HCT116 (cell line): Measurements from ENCODE around the gene FCHSD2. TPM values are rescaled to one million over a fixed set of nuclear protein-coding genes. Genes with fewer than 3 reads are reported as not detected.

ENCODE experiments used
- ATAC-seq: fragments of 200-7000 bp; cut with Tn5 transposase; 2 replicates; pipeline ENCODE4 v1.9.1; 2020; ENCODE audit warnings: mild to moderate bottlenecking, moderate library complexity
- BruUV-seq: library from RNA; stranded (reverse); fragments of 400-500 nt; replicated peaks from 2 replicates; lab custom pipeline; 2021; lab: Mats Ljungman, UMichigan
- CTCF ChIA-PET: fragments of 300-600 bp; sonication (Branson Sonifier 250); formaldehyde crosslinking; loops from one replicate; lab custom pipeline; 2021; ENCODE audit warnings: antibody characterized with exemption; lab: Charles Lee
- POLR2A ChIA-PET: fragments of 300-600, 350-600 bp; sonication (Branson Sonifier 250); formaldehyde crosslinking; loops from one replicate; lab custom pipeline; 2021; ENCODE audit warnings: antibody characterized with exemption; lab: Charles Lee
- RAD21 ChIA-PET, 2 experiments: fragments of 300-600 bp; sonication (Branson Sonifier 250); formaldehyde crosslinking; loops; one replicate each; lab custom pipeline; 2023; ENCODE audit warnings: low total read pairs in 2 of 2; ENCODE audit not compliant: uncharacterized antibody in 2 of 2, unreplicated experiment in 2 of 2, low non-redundant PET in 1 of 2; lab: Charles Lee
- DNase-seq: peaks from one replicate; pipeline ENCODE4 v3.0.0-alpha.2; 2010; ENCODE audit warnings: low read depth, low spot score
- H2AFZ ChIP-seq: fragments of 200-600 bp; shearing (Covaris generic), sonication (generic); 2 replicates; pipeline ENCODE4 v1.6.1; 2017; ENCODE audit warnings: low read depth, mixed run types, mixed read lengths, antibody characterized with exemption, low read length; ENCODE audit not compliant: poor library complexity, severe bottlenecking
- H3K27ac ChIP-seq: 2 replicates; pipeline ENCODE4 v1.5.1; 2012; ENCODE audit warnings: low read depth, low read length
- H3K27me3 ChIP-seq: fragments of 200-600 bp; sonication (generic); 2 replicates; pipeline ENCODE4 v1.6.1; 2016; ENCODE audit warnings: mixed run types, low read length, mixed read lengths; ENCODE audit not compliant: insufficient read depth
- H3K36me3 ChIP-seq, 2 experiments: fragments of 200-500 bp in 1 of 2; fragments of 200-600 bp in 1 of 2; sonication (Bioruptor generic) in 1 of 2; sonication (generic) in 1 of 2; 2 replicates each; pipeline versions ENCODE4 v1.5.1 to v1.6.1; 2014 to 2016; ENCODE audit warnings: low read length in 2 of 2, inconsistent platforms in 1 of 2, mixed read lengths in 1 of 2, mixed run types in 1 of 2; ENCODE audit not compliant: insufficient read depth in 2 of 2, control insufficient read depth in 1 of 2
- H3K4me1 ChIP-seq, 2 experiments: fragments of 200-600 bp in 1 of 2; sonication (generic) in 1 of 2; 2 replicates each; pipeline versions ENCODE4 v1.5.1 to v1.6.1; 2012 to 2017; ENCODE audit warnings: low read length in 2 of 2, inconsistent platforms in 1 of 2, mild to moderate bottlenecking in 1 of 2, mixed read lengths in 1 of 2, mixed run types in 1 of 2, moderate library complexity in 1 of 2; ENCODE audit not compliant: insufficient read depth in 2 of 2, control insufficient read depth in 1 of 2
- H3K4me2 ChIP-seq: fragments of 200-600 bp; sonication (generic); 2 replicates; pipeline ENCODE4 v1.6.1; 2017; ENCODE audit warnings: mixed run types, low read length, mixed read lengths
- H3K4me3 ChIP-seq, 2 experiments: fragments of 200-600 bp in 1 of 2; sonication (generic) in 1 of 2; replicated peaks in 1 of 2; 2 replicates each; pipeline ENCODE4 v1.5.1; 2011 to 2016; ENCODE audit warnings: low read length in 2 of 2, control low read depth in 1 of 2, low read depth in 1 of 2, mild to moderate bottlenecking in 1 of 2, mixed read lengths in 1 of 2, mixed run types in 1 of 2
- H3K79me2 ChIP-seq: fragments of 200-600 bp; sonication (generic); 2 replicates; pipeline ENCODE4 v1.6.1; 2017; ENCODE audit warnings: mild to moderate bottlenecking, mixed run types, low read length, moderate library complexity, mixed read lengths; ENCODE audit not compliant: insufficient read depth
- H3K9ac ChIP-seq: fragments of 200-600 bp; sonication (generic); 2 replicates; pipeline ENCODE4 v1.6.1; 2016; ENCODE audit warnings: low read length, mixed read lengths
- H3K9me2 ChIP-seq: fragments of 200-600 bp; sonication (generic), shearing (Covaris generic); 2 replicates; pipeline ENCODE4 v1.6.1; 2017; ENCODE audit warnings: mixed run types, mild to moderate bottlenecking, moderate library complexity; ENCODE audit not compliant: insufficient read depth
- H3K9me3 ChIP-seq, 2 experiments: fragments of 200-500 bp in 1 of 2; fragments of 200-600 bp in 1 of 2; sonication (Bioruptor generic) in 1 of 2; sonication (generic) in 1 of 2; 2 replicates each; pipeline ENCODE4 v1.6.1; 2014 to 2017; ENCODE audit warnings: low read length in 2 of 2, mixed read lengths in 2 of 2, inconsistent platforms in 1 of 2, low read depth in 1 of 2, mild to moderate bottlenecking in 1 of 2, mixed run types in 1 of 2, moderate library complexity in 1 of 2; ENCODE audit not compliant: control insufficient read depth in 1 of 2, insufficient read depth in 1 of 2
- H4K20me1 ChIP-seq: fragments of 200-600 bp; sonication (generic), shearing (Covaris generic); 2 replicates; pipeline ENCODE4 v1.6.1; 2017; ENCODE audit warnings: mixed run types, mild to moderate bottlenecking, moderate library complexity; ENCODE audit not compliant: insufficient read depth
- CBX3 ChIP-seq: IDR thresholded peaks from 2 replicates; pipeline ENCODE4 v1.6.1; 2012; ENCODE audit warnings: low read depth
- CEBPB ChIP-seq: IDR thresholded peaks from 2 replicates; pipeline ENCODE4 v1.6.1; 2012; ENCODE audit warnings: low read depth
- CTCF ChIP-seq, 3 experiments: fragments of 200-600 bp in 1 of 3; sonication (generic) in 1 of 3; IDR thresholded peaks in 2 of 3; conservative IDR thresholded peaks in 1 of 3; 2 replicates each; pipeline ENCODE4 v1.5.1; 2012 to 2017; ENCODE audit warnings: low read depth in 2 of 3, low read length in 2 of 3, antibody characterized with exemption in 1 of 3, borderline replicate concordance in 1 of 3, control low read depth in 1 of 3, mild to moderate bottlenecking in 1 of 3, mixed read lengths in 1 of 3, mixed run types in 1 of 3, moderate library complexity in 1 of 3; ENCODE audit not compliant: insufficient read depth in 1 of 3
- EGR1 ChIP-seq: IDR thresholded peaks from 2 replicates; pipeline ENCODE4 v1.6.1; 2012; ENCODE audit warnings: low read depth
- ELF1 ChIP-seq: IDR thresholded peaks from 2 replicates; pipeline ENCODE4 v1.6.1; 2012; ENCODE audit warnings: low read depth, borderline replicate concordance
- JUND ChIP-seq: IDR thresholded peaks from 2 replicates; pipeline ENCODE4 v1.6.1; 2012
- MAX ChIP-seq: IDR thresholded peaks from 2 replicates; pipeline ENCODE4 v1.6.1; 2012
- POLR2A ChIP-seq: IDR thresholded peaks from 2 replicates; pipeline ENCODE4 v1.7.0; 2011; ENCODE audit warnings: borderline replicate concordance; ENCODE audit not compliant: insufficient read depth, insufficient read length; ENCODE audit errors: extremely low read depth
- RAD21 ChIP-seq: IDR thresholded peaks from 2 replicates; pipeline ENCODE4 v1.6.1; 2012; ENCODE audit warnings: low read depth, mild to moderate bottlenecking
- SIN3A ChIP-seq: IDR thresholded peaks from 2 replicates; pipeline ENCODE4 v1.6.1; 2012; ENCODE audit warnings: low read depth
- SP1 ChIP-seq: IDR thresholded peaks from 2 replicates; pipeline ENCODE4 v1.6.1; 2012; ENCODE audit warnings: low read depth
- ZBTB33 ChIP-seq: IDR thresholded peaks from 2 replicates; pipeline ENCODE4 v1.6.1; 2011; ENCODE audit warnings: mild to moderate bottlenecking, low read length, moderate library complexity; ENCODE audit not compliant: insufficient replicate concordance; ENCODE audit errors: extremely low read depth
- ZFX ChIP-seq: fragments of 450-650 bp; IDR thresholded peaks from 2 replicates; pipeline ENCODE4 v1.6.1; 2017
- intact Hi-C: fragments of 100-400 bp; cut with micrococcal nuclease; formaldehyde crosslinking; loops from 2 replicates; pipeline ENCODE4 v1.10.0; 2022
- total RNA-seq: library from RNA; stranded (reverse); gene quantifications from one replicate; pipeline ENCODE4 v1.2.1, GENCODE V29; 2021; ENCODE audit not compliant: unreplicated experiment

FCHSD2 gene
- total RNA-seq, 1 experiment from 2014 or later, result 15.0 TPM

GRCh38 chr11:73141309-73142127, 600 bp downstream of the FCHSD2 start:
- Histone ChIP-seq H3K4me3 (peak overlapping the region; percentile 84 to 86), H4K20me1 (no peaks in the 10 kb centered on the region), H2AFZ (no peak overlapping the region), H3K27ac (peak overlapping the region; percentile 88), H3K4me2 (peak overlapping the region; percentile 97), H3K79me2 (peaks cover 14% of the 10 kb centered on the region), H3K9me3 (no peaks in the 10 kb centered on the region), H3K27me3 (no peaks in the 10 kb centered on the region), H3K4me1 (peaks cover 8 to 22% of the 10 kb centered on the region in 2 experiments; a peak in 3 of 4 replicates), H3K36me3 (no peaks in the 10 kb centered on the region), H3K9me2 (no peaks in the 10 kb centered on the region), H3K9ac (peak overlapping the region; percentile 72)
- ChIA-PET RAD21 (no interaction called here), POLR2A (no interaction called here), CTCF (interaction anchor here (1.0 to 1.9 kb wide), 3 partner anchors 10 to 217 kb away, joined by 5 to 11 read pairs (median 6); no protein-coding TSS in a partner anchor)
- intact Hi-C loops, result no loop called here
- ATAC-seq (peak; percentile 65), DNase-seq (peak; percentile 13)
- TF ChIP-seq SIN3A (peak; percentile 32; the same call in 1 of the 2 replicates), MAX (peak; percentile 25; the same call in 1 of the 2 replicates), ELF1 (no peak)
- no TSS peak for BruUV-seq

GRCh38 chr11:73141031-73141308, 1.1 kb downstream of the FCHSD2 start:
- Histone ChIP-seq H3K79me2 (peaks cover 14% of the 10 kb centered on the region), H3K9me2 (no peaks in the 10 kb centered on the region), H3K4me1 (peaks cover 8 to 22% of the 10 kb centered on the region in 2 experiments; a peak in 3 of 4 replicates), H3K27me3 (no peaks in the 10 kb centered on the region), H3K9ac (peak overlapping the region; percentile 72), H4K20me1 (no peaks in the 10 kb centered on the region), H3K27ac (peak overlapping the region; percentile 88; the same call in 1 of the 2 replicates), H3K9me3 (no peaks in the 10 kb centered on the region), H3K36me3 (no peaks in the 10 kb centered on the region), H3K4me2 (peak overlapping the region; percentile 97), H2AFZ (no peak overlapping the region), H3K4me3 (peak overlapping the region; percentile 84 to 86)
- intact Hi-C loops, result no loop called here
- ChIA-PET RAD21 (no interaction called here), CTCF (no interaction called here), POLR2A (no interaction called here)
- BruUV-seq, result no TSS peak
- TF ChIP-seq SIN3A (no peak), ZBTB33 (no peak), CEBPB (no peak), EGR1 (no peak), RAD21 (no peak), CBX3 (no peak), SP1 (no peak), ZFX (no peak), JUND (no peak), CTCF (IDR thresholded peaks at IDR 0.05 in 2 of 3, conservative IDR thresholded peaks at IDR 0.05 in 1 of 3; ENCODE audit: borderline replicate concordance in 1 of 3, insufficient read depth in 1 of 3, low read depth in 2 of 3, low read length in 2 of 3) (no peak), POLR2A (no peak)
- DNase-seq (no peak), ATAC-seq (no peak)
